ENCODE data around the gene ZNF143.
"Not testable (repeated sequence)": the region's sequence is repeated elsewhere in the genome, so short reads cannot be mapped to it uniquely, and the experiment has no call there.

Gene ZNF143

GRCh38 chr11:9460322-9461062 lies at the start of gene ZNF143:
TSS of gene ZNF143 (plus strand) at chr11:9461012. CDS start at chr11:9471309, 10,297 bp downstream.
- no peak for FAIRE-seq

GRCh38 chr11:9428706-9429105 lies 32.1 kb upstream of the ZNF143 start:
- no peak for FAIRE-seq

GRCh38 chr11:9438611-9439010 lies 22.2 kb upstream of the ZNF143 start:
- FAIRE-seq = no peak

DNA sequence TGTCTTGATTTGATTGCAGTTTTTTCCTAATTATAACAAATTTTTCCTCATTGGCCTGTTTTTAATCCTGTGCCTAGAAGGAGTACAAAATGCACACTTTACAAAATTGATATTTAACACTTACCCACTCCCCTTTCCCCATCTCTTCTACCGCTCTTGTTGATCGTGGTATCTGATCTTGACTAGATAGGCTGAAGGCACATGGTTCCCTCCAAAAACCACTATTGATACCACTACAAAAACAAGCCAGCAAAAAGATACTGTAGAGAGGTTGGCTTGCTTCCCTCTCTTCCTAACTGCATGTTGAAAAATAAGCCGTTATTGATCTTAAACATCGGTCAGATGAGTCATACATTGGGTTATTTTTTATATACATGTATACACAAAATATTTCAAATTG lies 14.6 kb upstream of the ZNF143 start:
- no peak for FAIRE-seq

DNA sequence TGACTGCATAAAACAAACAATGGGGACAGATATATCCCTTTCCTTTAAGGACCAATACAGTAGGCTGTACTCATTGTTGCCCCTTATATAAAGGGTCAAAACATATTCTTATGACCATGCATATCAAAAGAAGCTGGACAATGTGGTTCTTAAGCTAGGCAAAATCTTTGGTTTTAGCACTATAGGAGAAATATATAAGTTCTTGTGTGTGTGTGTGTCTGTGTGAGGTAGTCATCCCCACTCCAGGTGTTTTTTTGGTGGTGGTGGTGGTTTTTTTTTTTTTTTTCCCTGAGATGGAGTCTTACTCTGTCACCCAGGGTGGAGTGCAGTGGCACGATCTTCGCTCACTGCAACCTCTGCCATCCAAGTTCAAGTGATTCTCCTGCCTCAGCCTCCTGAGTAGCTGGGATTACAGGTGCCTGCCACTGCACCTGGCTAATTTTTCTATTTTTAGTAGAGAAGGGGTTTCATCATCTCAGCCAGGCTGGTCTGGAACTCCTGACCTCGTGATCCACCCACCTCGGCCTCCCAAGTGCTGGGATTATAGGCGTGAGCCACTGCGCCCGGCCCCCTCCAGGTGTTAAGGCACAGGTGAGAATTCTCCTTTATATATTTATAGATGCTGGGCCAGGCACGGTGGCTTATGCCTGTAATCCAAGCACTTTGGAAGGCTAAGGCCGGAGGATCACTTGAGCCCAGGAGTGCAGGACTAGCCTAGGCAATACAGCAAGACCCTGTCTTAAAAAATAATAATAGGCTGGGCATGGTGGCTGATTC lies 12.0 kb upstream of the ZNF143 start:
- FAIRE-seq = no peak

DNA sequence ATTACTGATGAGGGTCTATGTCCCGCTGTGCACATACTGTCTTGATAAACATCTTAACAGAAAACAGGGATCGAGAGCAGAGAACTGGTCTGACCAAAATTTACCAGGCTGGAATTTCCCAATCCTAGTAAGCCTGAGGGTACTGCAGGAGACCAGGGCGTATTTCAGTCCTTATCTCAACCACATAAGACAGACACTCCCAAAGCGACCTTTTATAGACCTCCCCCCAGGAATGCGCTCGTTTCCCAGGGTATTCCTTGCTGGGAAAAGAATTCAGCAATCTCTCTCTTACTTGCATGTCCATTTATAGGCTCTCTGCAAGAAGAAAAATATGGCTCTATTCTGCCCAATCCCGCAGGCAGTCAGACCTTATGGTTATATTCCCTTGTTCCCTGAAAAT lies 8.8 kb upstream of the ZNF143 start:
- not testable (repeated sequence) for FAIRE-seq

- FAIRE-seq = no peak
Observed at GRCh38 chr11:9455722-9456121, 5.1 kb upstream of the ZNF143 start.

GRCh38 chr11:9459667-9460321 lies 1.0 kb upstream of the ZNF143 start:
- FAIRE-seq = no peak

DNA sequence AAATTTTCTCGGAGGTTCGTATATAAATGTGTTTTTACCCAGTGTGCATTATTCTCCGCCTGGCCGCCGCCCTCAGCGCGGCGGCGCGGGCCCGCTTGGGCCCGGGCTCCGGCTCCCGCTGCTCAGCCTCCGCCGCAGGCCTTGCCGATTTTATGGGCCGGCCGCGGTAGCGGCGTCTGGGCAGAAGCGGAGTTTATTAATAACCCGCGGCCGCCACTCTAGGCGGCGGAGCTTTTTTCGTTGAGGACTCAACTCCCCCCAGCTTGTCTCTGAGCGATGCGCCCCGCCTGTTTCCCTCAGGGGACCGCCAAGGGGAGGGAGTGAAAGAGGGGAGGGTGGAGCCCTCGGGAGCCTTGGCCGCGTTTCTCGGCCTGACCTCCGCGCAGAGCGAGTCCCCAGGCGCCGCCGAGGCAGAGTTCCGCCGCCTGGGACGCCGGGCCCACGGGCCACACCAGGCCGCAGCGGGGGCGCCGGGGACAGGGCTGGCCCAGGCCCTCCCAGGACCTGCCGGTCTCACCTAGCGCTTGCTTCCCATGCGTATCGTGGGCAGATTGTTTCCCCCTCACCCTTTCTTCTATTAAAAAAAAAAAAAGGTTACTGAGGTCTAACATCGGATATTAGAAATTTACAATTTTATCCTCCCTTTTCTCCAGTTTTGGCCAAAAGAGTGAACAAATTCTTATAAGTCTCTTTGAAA lies 399 bp downstream of the ZNF143 start:
- no peak for FAIRE-seq

DNA sequence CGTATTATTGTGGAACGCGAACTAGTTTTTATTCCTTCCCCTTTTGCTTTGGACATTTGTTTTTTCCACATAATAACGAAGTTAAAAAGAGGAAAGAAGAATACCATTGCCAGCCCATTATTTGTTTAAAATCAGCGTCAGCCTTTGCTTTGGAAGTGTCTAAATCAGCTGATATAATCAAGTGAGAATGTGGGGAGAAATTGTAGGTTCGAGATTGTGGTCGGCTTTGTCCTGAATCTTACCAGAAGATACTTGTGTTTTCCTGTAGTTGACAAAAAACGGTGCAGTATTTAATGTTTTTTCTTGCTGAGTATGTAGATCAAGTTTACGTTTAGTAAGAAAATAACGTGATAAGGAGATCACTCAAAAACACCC lies 935 bp downstream of the ZNF143 start:
- no peak for FAIRE-seq

GRCh38 chr11:9462172-9462799 lies 1.5 kb downstream of the ZNF143 start:
- FAIRE-seq = no peak

- FAIRE-seq = no peak
Observed at GRCh38 chr11:9462806-9463537, 2.2 kb downstream of the ZNF143 start.

GRCh38 chr11:9470765-9471164 lies 10.0 kb downstream of the ZNF143 start:
- no peak for FAIRE-seq

DNA sequence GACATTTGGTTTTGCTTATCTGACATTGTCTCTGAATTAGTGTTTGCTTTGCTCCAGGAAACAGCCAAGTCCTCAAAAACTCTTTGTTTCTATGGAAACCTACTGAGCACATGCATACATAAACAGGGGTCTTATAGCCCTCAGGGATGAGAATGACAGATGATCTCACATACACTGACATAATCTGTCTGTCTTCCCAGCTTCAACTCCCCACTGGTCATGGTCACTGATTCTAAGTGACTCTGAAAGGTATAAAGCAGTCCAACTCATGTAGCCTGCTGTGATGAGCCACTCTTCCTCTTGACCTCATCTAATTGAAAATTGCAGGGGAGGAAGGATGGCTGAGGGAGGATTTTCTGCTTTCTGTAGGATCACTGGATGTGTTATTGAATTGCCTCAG lies 12.6 kb downstream of the ZNF143 start:
- no peak for FAIRE-seq

DNA sequence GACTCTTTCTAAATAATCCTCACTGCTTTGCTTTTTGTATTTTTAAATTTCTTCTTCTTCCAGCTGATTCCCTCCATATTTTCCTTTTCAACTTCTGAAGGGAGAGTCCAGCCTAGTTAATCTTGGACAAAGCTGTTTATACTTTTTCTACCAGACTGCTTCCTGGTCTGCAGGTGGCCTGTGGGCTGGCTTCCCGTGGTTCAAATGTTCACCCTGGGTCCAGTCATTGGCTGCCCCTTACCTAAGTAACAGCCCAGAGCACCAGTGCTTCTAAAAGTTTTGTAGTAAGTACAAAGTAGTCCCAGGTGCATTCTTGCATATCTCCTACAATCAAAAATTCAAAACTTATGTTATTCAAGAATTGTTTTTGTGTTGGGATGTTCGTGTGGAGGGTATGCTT lies 19.1 kb downstream of the ZNF143 start:
- no peak for FAIRE-seq

GRCh38 chr11:9489080-9489765 lies 28.4 kb downstream of the ZNF143 start:
- no peak for FAIRE-seq

DNA sequence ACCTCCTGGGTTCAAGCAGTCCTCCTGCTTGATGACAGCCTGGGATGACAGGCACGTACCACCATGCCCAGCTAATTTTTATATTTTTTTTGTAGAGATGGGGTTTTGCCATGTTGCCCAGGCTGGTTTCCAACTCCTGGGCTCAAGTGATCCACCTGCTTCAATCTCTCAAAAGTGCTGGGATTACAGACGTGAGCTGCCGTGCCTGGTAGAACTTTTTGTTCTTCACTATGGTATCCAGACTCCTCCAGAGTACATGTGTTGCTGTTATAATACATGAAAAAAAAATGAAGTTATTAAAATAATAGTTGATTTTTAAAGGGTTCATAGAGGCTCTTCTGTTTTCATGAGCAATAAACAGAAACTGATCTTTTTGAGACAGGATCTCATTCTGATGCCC lies 29.6 kb downstream of the ZNF143 start:
- no peak for FAIRE-seq

DNA sequence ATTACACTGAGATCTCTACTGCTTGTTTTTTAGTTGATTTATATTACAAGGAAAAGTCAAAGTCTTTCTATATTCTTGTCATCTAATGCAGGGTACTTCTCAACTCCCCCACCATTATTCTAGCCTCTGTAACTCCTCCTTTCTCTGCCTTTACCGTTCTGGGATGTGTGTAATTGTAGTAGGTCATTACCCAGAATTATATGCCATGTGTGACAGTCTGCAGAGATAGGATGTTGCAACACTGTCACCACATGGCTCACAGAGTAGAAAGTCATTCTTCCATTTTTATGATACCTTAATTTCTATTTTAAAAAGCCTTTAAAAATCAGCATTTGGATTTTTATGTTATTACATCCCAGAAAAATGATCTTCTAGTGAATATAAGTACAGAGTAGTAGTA lies 32.7 kb downstream of the ZNF143 start:
- no peak for FAIRE-seq

DNA sequence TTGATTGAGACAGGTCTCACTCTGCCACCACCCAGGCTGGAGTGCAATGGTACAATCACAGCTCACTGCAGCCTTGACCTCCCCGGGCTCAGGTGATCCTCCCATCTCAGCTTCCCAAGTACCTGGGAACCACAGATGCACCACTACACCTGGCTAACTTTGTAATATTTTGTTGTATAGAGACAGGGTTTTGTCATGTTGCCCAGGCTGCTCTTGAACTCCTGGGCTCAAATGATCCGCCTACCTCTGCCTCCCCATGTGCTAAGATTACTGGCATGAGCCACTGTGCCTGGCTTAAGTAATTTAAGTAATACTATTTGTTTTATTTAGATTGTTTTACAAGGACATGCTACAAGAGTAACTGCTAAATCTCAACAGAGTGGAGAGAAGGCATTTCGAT lies 33.5 kb downstream of the ZNF143 start:
- no peak for FAIRE-seq

GRCh38 chr11:9495803-9496514 lies 35.1 kb downstream of the ZNF143 start:
- FAIRE-seq = no peak

Measured in colon (tissue), 2 donors.